OCI-LY3 (cell line): Measurements from ENCODE around the gene CSRP1.

Source experiments
- CTCF ChIP-seq: fragments of 200-600, 300-600 bp; sonication (generic); IDR thresholded peaks from 2 replicates; pipeline ENCODE4 v1.5.1; 2014; ENCODE audit warnings: antibody characterized with exemption, low read length, low read depth
- EZH2phosphoT487 ChIP-seq: fragments of 200-600 bp; shearing (Covaris generic); IDR thresholded peaks from 2 replicates; pipeline ENCODE4 v1.6.1; 2018; ENCODE audit warnings: antibody characterized with exemption, mixed run types, low read depth

GRCh38 chr1:201468501-201468843, 38.5 kb downstream of the CSRP1 start:
- TF ChIP-seq CTCF (no peak), EZH2phosphoT487 (no peak)
